Natural killer cell (primary cell): ENCODE data around the gene FOCAD. TPM values are rescaled to one million over a fixed set of nuclear protein-coding genes. Genes with fewer than 3 reads are reported as not detected.

Experiments used
- ATAC-seq, 3 donors: fragments of 150-1000 bp in 2 of 3; fragments of 200-7000 bp in 1 of 3; cut with Tn5 transposase; 1 replicate in 1 of 3; 2 replicates in 2 of 3; pipeline ENCODE4 v1.10.0; 2021; ENCODE audit warnings: mild to moderate bottlenecking in 2 of 3, moderate library complexity in 2 of 3
- DNase-seq, 2 donors: peaks; one replicate each; pipeline versions ENCODE4 v3.0.0 to v3.0.0-alpha.2; 2013 to 2021; ENCODE audit warnings: mixed read lengths in 1 of 2
- H3K27ac ChIP-seq: one replicate; pipeline ENCODE4 v1.5.1; 2013; ENCODE audit warnings: mild to moderate bottlenecking, low read length
- H3K27me3 ChIP-seq: one replicate; pipeline ENCODE4 v1.6.1; 2013; ENCODE audit warnings: low read length; ENCODE audit not compliant: control insufficient read depth, insufficient read depth
- H3K36me3 ChIP-seq: one replicate; pipeline ENCODE4 v1.6.1; 2013; ENCODE audit warnings: low read length; ENCODE audit not compliant: control insufficient read depth, insufficient read depth
- H3K4me1 ChIP-seq: one replicate; pipeline ENCODE4 v1.6.1; 2013; ENCODE audit warnings: low read length; ENCODE audit not compliant: control insufficient read depth, insufficient read depth
- H3K4me3 ChIP-seq: one replicate; pipeline ENCODE4 v1.5.1; 2013; ENCODE audit warnings: low read length
- H3K9me3 ChIP-seq: one replicate; pipeline ENCODE4 v1.6.1; 2013; ENCODE audit warnings: low read length; ENCODE audit not compliant: control insufficient read depth, insufficient read depth
- H3K27ac Mint-ChIP-seq, 2 donors: one replicate each; pipeline ENCODE4 v1.8.0; 2022; ENCODE audit warnings: mild to moderate bottlenecking in 2 of 2, mixed read lengths in 2 of 2, moderate library complexity in 1 of 2
- H3K27me3 Mint-ChIP-seq, 2 donors: one replicate each; pipeline ENCODE4 v1.8.0; 2022; ENCODE audit warnings: low read depth in 2 of 2, mixed read lengths in 2 of 2
- H3K36me3 Mint-ChIP-seq: one replicate; pipeline ENCODE4 v1.8.0; 2022; ENCODE audit warnings: mixed read lengths
- H3K4me1 Mint-ChIP-seq, 2 donors: one replicate each; pipeline ENCODE4 v1.8.0; 2022; ENCODE audit warnings: mixed read lengths in 2 of 2
- H3K4me3 Mint-ChIP-seq: one replicate; pipeline ENCODE4 v1.8.0; 2022; ENCODE audit warnings: mild to moderate bottlenecking, moderate library complexity, mixed read lengths
- H3K9me3 Mint-ChIP-seq, 2 donors: one replicate each; pipeline ENCODE4 v1.8.0; 2022; ENCODE audit warnings: mixed read lengths in 2 of 2
- WGBS: methylation state at CpG from one replicate; pipeline ENCODE4 v1.1.7; 2013; ENCODE audit warnings: missing lambda C conversion rate; ENCODE audit not compliant: insufficient coverage; 5-methylcytosine and 5-hydroxymethylcytosine counted together
- intact Hi-C: fragments of 100-400 bp; cut with micrococcal nuclease; formaldehyde crosslinking; loops from one replicate; pipeline ENCODE4 v1.14.2; 2022
- total RNA-seq, 4 donors: library from RNA; stranded (reverse); fragments of 120-200 nt in 1 of 4; gene quantifications; one replicate each; pipeline versions ENCODE4 v1.2.3 to v1.2.4, GENCODE V29; 2013 to 2022
- TF ChIP-seq, protein P1 (sequence below): fragments of 200-600 bp; IDR thresholded peaks from one replicate; pipeline ENCODE4 v1.8.0; 2022; ENCODE audit warnings: antibody characterized with exemption

Gene FOCAD
- total RNA-seq, 3 donors from 2014 or later (not counting 1 experiment from before 2014, with no cell fraction given), result 15.1 to 27.6 (median 18.8) TPM

- Mint-ChIP-seq H3K36me3 (no peaks in the 10 kb centered on the region), H3K9me3 (no peaks in the 10 kb centered on the region), H3K4me3 (no peak overlapping the region), H3K4me1 (peaks cover 6 to 18% of the 10 kb centered on the region in 2 donors), H3K27me3 (no peaks in the 10 kb centered on the region), H3K27ac (no peak overlapping the region)
- Histone ChIP-seq H3K4me3 (no peak overlapping the region), H3K27me3 (no peaks in the 10 kb centered on the region), H3K9me3 (no peaks in the 10 kb centered on the region), H3K27ac (no peak overlapping the region), H3K36me3 (no peaks in the 10 kb centered on the region), H3K4me1 (no peaks in the 10 kb centered on the region)
- intact Hi-C loops, result no loop called here
- ATAC-seq, result no peak
- DNase-seq, result no peak
- WGBS, result 89% methylated on average over 8 of the region's 8 CpGs
- TF ChIP-seq, protein P1, sequence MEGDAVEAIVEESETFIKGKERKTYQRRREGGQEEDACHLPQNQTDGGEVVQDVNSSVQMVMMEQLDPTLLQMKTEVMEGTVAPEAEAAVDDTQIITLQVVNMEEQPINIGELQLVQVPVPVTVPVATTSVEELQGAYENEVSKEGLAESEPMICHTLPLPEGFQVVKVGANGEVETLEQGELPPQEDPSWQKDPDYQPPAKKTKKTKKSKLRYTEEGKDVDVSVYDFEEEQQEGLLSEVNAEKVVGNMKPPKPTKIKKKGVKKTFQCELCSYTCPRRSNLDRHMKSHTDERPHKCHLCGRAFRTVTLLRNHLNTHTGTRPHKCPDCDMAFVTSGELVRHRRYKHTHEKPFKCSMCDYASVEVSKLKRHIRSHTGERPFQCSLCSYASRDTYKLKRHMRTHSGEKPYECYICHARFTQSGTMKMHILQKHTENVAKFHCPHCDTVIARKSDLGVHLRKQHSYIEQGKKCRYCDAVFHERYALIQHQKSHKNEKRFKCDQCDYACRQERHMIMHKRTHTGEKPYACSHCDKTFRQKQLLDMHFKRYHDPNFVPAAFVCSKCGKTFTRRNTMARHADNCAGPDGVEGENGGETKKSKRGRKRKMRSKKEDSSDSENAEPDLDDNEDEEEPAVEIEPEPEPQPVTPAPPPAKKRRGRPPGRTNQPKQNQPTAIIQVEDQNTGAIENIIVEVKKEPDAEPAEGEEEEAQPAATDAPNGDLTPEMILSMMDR, result no peak
Measured at GRCh38 chr9:20808002-20808401, 123.9 kb downstream of the FOCAD start.

GRCh38 chr9:20811872-20812271 is 127.8 kb downstream of the FOCAD start:
- no peaks in the 10 kb centered on the region for H3K9me3 ChIP-seq
- no peaks in the 10 kb centered on the region for H3K27me3 ChIP-seq
- no peak overlapping the region for H3K27ac ChIP-seq
- no peak overlapping the region for H3K4me3 ChIP-seq
- no peak for DNase-seq
- TF ChIP-seq, protein P1, result no peak
- Mint-ChIP-seq H3K36me3 (no peaks in the 10 kb centered on the region), H3K27me3 (no peaks in the 10 kb centered on the region), H3K27ac (no peak overlapping the region), H3K9me3 (no peaks in the 10 kb centered on the region), H3K4me1 (peaks cover 0 to 7% of the 10 kb centered on the region in 2 donors), H3K4me3 (no peak overlapping the region)
- intact Hi-C loops, result no loop called here
- no peak for ATAC-seq
- no peaks in the 10 kb centered on the region for H3K36me3 ChIP-seq
- no peaks in the 10 kb centered on the region for H3K4me1 ChIP-seq

DNA sequence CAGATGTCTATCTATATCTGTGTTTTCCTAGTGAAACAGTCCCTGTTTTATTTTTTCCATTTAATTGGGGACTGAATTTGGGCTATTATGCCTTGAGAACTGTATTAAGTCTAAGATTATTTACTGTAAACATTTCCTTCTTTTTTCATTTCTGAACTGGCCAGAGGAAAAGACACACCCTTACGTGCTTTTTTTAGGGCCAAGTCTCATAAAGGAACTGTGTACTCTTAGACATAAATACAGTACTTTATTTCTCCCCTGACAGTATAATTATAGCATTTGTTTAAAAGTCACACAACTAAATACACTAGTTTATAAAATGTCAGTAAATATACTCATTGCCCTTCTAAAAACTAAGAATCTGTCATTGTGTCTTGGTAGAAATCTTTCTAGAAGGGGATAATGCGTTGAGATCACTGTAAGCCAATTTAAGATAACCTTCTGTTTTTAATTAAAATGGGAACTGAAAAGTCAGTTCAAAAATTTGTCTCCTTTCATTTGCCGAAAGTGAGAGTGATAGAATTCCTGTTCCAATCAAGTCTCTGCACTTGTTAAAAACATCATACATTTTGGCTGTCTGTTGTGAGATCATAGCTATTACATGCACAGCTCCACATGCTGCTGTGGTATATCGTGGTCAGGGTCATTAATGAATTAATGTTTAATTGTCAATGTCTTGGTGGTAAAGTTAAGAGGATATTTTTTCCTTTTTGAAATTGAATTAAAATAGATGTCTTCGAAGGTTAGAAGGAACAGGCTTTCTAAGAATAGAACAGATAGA is 132.1 kb downstream of the FOCAD start:
- intact Hi-C loops, result no loop called here
- Mint-ChIP-seq H3K4me1 (peaks cover 0 to 7% of the 10 kb centered on the region in 2 donors), H3K9me3 (no peaks in the 10 kb centered on the region), H3K27ac (no peak overlapping the region), H3K4me3 (no peak overlapping the region), H3K36me3 (no peaks in the 10 kb centered on the region), H3K27me3 (no peaks in the 10 kb centered on the region)
- Histone ChIP-seq H3K9me3 (no peaks in the 10 kb centered on the region), H3K4me3 (no peak overlapping the region), H3K27ac (no peak overlapping the region), H3K4me1 (no peaks in the 10 kb centered on the region), H3K36me3 (no peaks in the 10 kb centered on the region), H3K27me3 (no peaks in the 10 kb centered on the region)
- ATAC-seq, result no peak
- TF ChIP-seq, protein P1, result no peak
- no peak for DNase-seq
- 94% methylated on average over 4 of the region's 5 CpGs for WGBS

DNA sequence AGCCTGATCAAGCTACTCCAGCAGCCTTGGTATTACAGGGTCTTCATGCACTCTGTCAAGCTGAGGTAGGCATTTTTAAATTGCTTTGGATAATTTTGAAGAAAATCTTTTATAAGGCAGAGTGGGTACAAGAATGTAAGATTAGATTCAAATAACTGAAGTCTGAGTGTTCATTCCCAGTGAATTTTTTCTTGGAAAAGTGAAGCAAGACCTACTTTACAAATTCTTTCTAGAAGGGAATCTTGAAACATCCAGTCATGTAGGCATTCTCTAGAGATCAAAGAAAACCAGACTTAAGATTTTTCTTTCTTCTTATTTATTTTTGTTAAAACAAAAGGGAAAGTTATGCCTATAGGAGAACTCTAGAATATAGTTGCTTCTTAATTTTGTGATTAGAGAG is 139.0 kb downstream of the FOCAD start:
- DNase-seq (no peak), ATAC-seq (no peak)
- no peaks in the 10 kb centered on the region for H3K36me3 Mint-ChIP-seq
- no peak overlapping the region for H3K27ac ChIP-seq
- no peaks in the 10 kb centered on the region for H3K9me3 ChIP-seq
- intact Hi-C loops, result no loop called here
- TF ChIP-seq, protein P1, result no peak
- no peak overlapping the region for H3K4me3 Mint-ChIP-seq
- H3K27me3 ChIP-seq, result no peaks in the 10 kb centered on the region
- no peaks in the 10 kb centered on the region for H3K9me3 Mint-ChIP-seq
- H3K4me3 ChIP-seq, result no peak overlapping the region
- no peaks in the 10 kb centered on the region for H3K27me3 Mint-ChIP-seq
- H3K36me3 ChIP-seq, result peaks cover 8% of the 10 kb centered on the region
- no peaks in the 10 kb centered on the region for H3K4me1 Mint-ChIP-seq
- no peaks in the 10 kb centered on the region for H3K4me1 ChIP-seq
- H3K27ac Mint-ChIP-seq, result no peak overlapping the region
